ENCODE data around the gene HOXB5.

HOXB5 gene

GRCh38 chr17:48593126-48593829 lies at the start of gene HOXB5:
Gene HOXB5, minus strand, starts transcription at chr17:48593779. Its CDS starts 97 bp downstream, at chr17:48593682.
- no peak for FAIRE-seq

GRCh38 chr17:48642843-48643696 lies 49.5 kb upstream of the HOXB5 start:
- no peak for FAIRE-seq

- FAIRE-seq: no peak
These were observed 48.7 kb upstream of the HOXB5 start for GRCh38 chr17:48642059-48642842.

- no peak for FAIRE-seq
These were observed 48.0 kb upstream of the HOXB5 start for GRCh38 chr17:48641541-48642058.

- no peak for FAIRE-seq
These were observed 47.2 kb upstream of the HOXB5 start for GRCh38 chr17:48640858-48641180.

GRCh38 chr17:48639982-48640857 lies 46.6 kb upstream of the HOXB5 start:
- no peak for FAIRE-seq

- FAIRE-seq: no peak
These were observed 45.6 kb upstream of the HOXB5 start for GRCh38 chr17:48639136-48639535.

- FAIRE-seq: no peak
These were observed 44.0 kb upstream of the HOXB5 start for GRCh38 chr17:48637323-48638260.

- peak; percentile 95 for FAIRE-seq
These were observed 42.8 kb upstream of the HOXB5 start for GRCh38 chr17:48636177-48637018.

- no peak for FAIRE-seq
These were observed 41.1 kb upstream of the HOXB5 start for GRCh38 chr17:48634493-48635208.

GRCh38 chr17:48633266-48633677 lies 39.7 kb upstream of the HOXB5 start:
- no peak for FAIRE-seq

GRCh38 chr17:48632579-48633265 lies 39.1 kb upstream of the HOXB5 start:
- FAIRE-seq: no peak

GRCh38 chr17:48631693-48632578 lies 38.4 kb upstream of the HOXB5 start:
- FAIRE-seq: no peak

GRCh38 chr17:48630925-48631692 lies 37.5 kb upstream of the HOXB5 start:
- FAIRE-seq: no peak

- no peak for FAIRE-seq
These were observed 36.7 kb upstream of the HOXB5 start for GRCh38 chr17:48630009-48630924.

GRCh38 chr17:48629411-48629759 lies 35.8 kb upstream of the HOXB5 start:
- FAIRE-seq: no peak
